NK-92 (cell line): Measurements from ENCODE around the gene MTRF1.
"Not testable (repeated sequence)": the region's sequence is repeated elsewhere in the genome, so short reads cannot be mapped to it uniquely, and the experiment has no call there.

ENCODE experiments used
- DNase-seq: peaks from one replicate; lab custom pipeline; 2025; ENCODE audit not compliant: unreplicated experiment; lab: John Stamatoyannopoulos, UW

The MTRF1 gene

GRCh38 chr13:41284512-41285288 is 21.3 kb upstream of the MTRF1 start:
- no peak for DNase-seq

DNA sequence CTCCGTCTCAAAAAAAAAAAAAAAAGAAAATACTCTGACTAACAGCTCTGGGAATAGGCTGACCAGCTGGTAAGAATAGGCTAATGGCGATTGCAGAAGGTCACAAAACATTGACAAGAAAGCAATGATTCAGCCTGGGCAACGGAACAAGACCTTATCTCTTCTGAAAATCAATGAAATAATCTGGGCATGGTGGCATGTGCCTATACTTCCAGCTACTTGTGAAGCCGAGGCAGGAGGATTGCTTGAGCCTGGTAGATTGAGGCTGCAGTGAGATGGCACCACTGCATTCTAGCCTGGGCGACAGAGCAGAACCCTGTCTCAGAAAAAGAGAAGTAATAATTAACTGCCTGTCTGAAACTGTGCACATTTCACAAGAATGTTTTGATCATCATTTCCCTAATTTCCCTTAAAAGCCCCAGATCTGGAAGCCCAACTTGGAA is 18.8 kb upstream of the MTRF1 start:
- no peak for DNase-seq

GRCh38 chr13:41279156-41279555 is 15.8 kb upstream of the MTRF1 start:
- not testable (repeated sequence) for DNase-seq

DNA sequence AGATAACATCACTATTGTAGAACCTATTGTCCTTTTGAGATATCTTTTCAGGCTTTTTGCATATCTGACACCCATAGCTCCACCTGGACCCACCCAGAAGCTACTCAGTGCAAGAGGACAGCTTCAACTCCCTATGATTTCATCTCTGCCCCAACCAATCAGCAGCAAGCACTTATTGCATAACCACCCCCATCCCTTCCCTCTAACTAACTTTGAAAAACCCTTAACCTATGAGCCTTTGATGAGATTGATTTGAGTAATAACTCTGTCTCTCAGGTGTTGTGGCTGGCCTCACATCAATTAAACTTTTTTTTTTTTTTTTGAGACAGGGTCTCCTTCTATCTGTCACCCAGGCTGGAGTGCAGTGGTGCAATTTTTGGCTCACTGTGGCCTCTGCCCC is 13.4 kb upstream of the MTRF1 start:
- DNase-seq: no peak

DNA sequence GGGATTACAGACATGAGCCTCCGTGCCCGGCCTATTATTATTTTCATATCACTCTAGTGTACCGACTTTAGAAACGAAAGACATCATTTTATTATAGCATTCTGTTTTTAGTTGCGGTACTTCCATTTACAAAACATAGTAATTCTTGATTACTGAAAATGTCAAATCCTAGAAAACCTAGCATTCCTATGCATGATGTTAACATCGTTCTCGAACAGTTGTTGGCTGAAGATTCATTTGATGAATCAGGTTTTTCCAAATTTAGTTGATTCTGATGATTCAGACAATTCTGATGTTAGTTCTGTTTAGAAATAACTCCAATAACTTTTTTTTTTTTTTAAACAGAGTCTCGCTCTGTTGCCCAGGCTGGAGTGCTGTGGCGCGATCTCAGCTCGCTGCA is 11.5 kb upstream of the MTRF1 start:
- DNase-seq: no peak

GRCh38 chr13:41273831-41274441 is 10.6 kb upstream of the MTRF1 start:
- no peak for DNase-seq

DNA sequence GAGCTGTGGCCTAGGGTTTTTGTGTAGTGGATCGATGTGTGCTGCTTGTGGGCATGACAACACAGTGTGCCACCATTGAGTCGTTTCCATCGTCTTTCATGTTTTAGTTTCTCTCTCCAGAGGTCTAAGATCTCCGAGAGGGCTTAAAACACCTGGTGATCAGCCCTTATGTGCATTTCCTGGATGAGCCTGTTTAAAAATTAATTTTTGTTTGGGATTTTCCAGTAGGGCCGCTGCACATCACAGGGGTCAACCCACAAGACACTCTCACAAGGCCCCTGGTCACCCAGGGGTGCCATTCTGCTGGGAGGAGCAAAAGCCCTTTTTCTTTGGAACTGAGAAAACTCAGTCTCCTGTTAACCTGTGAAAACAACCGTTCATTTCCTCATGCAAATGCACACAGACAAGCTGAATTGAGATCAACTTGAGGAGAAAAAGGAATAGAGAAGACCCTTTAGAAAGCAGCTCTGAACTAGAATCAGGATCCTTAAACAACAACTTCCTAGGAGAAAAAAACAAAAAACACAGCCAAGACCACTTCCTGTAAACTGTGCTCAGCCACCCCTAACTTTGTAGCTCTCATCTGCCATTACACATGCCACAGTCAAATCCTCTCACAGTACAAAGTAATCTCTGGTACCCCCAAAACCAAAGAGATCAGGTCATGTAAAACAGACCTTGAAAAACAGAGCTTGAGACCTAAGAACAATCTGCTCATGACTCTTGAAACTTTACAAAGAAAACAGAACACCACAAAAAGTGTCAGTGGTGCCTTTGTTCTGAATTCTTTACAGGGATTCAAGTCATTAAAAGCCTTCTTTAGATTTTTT is 8.3 kb upstream of the MTRF1 start:
- DNase-seq: no peak

DNA sequence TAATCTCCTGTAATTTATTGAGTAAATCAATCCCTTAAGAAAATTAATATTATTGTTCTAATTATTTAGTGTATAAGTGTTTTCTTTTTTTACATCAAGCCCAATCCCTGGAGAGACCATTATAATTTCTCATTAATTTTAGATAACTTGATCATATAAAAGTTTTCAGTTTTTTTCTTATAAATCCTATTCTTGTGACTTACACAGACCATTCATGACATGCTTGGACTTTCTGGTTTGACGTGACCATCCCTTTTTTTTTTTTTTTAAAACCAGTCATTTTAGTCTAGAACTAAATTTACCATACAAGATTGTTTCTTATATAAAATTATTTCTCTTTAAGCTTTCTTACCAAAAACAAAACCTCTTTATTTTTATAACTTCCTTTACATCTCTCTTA is 5.4 kb upstream of the MTRF1 start:
- no peak for DNase-seq

- no peak for DNase-seq
Observed at GRCh38 chr13:41267106-41267505, 3.7 kb upstream of the MTRF1 start.

- DNase-seq: no peak
Observed at GRCh38 chr13:41259875-41260501, 3.4 kb downstream of the MTRF1 start.

DNA sequence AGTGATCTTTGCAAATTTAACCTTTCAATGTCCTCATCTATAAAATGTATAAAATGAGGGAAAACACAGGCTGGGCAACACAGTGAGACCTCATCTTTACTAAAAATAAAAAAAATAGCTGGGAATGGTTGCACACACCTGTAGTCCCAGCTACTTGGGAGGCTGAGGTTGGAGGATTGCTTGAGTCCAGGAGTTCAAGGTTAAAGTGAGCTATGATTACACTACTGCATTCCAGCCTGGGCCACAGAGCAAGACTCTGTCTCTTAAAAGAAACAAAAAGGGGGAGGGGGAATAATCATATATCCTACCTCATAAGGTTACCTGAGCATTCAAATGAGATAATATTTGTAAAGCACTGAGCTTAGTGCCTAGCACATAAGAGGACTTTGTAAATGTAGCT is 5.8 kb downstream of the MTRF1 start:
- no peak for DNase-seq

DNA sequence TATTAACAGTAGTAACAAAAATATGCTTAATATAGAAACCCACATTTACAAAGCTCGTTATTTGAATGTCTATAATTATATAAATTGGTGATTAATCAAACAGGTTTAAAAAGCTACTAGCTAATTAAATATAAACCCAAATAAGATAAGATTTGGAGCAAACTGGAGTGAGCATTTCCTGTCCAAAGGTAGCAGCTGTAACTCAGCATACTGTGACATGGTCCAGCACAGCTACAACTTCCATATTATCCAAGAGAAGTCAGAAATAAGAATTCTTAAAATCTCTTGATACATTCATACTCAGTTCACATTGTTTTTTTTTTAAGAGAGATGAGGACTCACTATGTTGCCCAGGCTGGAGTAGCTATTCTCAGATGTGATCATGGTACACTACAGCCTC is 8.5 kb downstream of the MTRF1 start:
- DNase-seq: no peak

GRCh38 chr13:41250993-41251392 is 12.4 kb downstream of the MTRF1 start:
- DNase-seq: no peak

DNA sequence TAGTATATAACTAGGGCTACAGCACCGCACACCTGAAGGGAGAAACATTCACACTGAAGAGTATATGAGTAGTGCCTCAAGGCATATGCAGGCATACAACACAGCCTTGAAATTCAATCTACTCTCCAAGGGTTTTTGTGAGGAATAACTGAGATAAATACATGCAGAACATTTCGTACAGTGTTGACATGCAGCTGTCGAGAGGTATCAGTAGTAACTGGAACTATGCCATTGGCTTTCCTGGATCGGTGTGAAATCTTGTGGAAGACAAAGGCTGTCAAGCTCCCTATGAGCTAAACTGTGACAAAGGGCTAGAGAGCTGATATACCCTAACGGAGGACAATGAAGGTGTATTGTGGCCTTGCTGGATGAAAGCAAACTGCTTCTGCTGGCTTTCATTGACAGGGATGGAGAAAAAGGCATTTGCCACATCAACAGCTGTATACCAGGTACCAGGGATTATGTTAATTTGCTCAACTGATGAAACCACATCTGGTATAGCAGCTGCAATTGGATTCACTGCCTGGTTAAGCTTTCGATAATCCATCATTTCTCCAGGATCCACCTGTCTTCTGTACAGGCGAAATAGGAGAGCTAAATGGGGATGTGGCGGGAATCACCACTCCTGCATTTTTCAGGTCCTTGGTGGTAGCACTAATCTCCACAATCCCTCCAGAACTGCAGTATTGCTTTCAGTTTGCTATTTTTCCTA is 16.3 kb downstream of the MTRF1 start:
- no peak for DNase-seq

DNA sequence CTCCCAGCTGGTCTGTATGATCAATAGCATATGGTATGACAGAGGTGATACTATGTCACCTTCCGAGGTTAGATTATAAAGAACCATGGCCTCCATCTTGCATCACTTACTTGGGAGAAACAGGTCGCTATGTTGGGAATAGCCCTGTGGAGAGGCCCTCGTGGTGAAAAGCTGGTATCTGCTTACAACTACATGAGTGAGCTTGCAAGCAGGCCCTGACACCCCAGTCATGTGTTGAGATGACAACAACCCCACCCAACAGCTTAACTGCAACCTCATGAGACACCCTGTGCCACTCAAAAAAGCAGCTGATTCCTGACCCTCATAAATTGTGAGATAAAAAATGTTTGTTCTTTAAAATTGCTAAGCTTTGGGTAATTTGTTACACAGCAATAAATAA is 18.8 kb downstream of the MTRF1 start:
- DNase-seq: no peak

DNA sequence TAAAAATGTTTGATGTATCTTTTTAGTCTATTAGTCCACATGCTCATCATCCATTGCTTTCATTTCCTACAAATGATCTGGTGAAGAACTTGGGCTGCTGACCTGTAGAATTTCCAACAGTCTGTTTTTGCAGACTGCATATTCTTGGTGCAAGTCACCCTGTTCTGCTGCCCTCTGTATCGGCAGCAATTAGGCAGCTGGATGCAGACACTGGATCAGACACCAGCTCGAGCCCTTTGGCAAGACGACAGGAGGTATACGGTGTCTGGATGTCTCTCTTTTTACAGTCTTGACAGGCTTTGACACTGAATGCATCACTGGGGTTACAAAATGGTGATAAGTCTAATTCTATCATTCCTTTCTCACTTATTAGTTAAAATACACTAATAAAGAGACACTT is 21.8 kb downstream of the MTRF1 start:
- DNase-seq: no peak

DNA sequence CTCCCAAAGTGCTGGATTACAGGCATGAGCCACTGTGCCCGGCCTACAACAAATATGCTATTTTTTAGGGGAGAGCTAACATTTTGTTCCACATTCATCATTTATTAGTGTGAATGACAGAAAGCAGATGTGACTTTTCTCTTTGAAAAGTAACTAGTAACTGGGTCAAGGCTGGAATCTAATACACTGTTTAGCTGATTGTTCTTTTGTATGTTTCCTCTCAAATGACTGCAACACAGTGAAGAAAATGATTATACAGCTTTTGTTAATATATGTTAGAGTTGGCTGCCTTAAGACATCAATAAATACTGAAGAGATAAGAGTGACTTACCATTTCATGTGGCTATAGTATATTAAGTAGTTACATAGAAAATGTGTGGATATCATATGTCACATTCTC is 27.0 kb downstream of the MTRF1 start:
- no peak for DNase-seq

GRCh38 chr13:41232578-41233480 is 30.5 kb downstream of the MTRF1 start:
- DNase-seq: no peak

GRCh38 chr13:41231786-41232185 is 31.6 kb downstream of the MTRF1 start:
- no peak for DNase-seq
